ENCODE results near the gene ANKIB1. TPM values are rescaled to one million over a fixed set of nuclear protein-coding genes. Genes with fewer than 3 reads are reported as not detected.

Gene ANKIB1
- total and polyA plus RNA-seq, 2 donors (not counting 1 experiment from before 2014, with no cell fraction given), result 53.4 to 60.4 TPM

- no peak overlapping the region for H2AFZ ChIP-seq (ENCODE audit: low read length)
- H3K9ac ChIP-seq (ENCODE audit: insufficient read depth, low read length), result no peak overlapping the region
- H3K4me3 ChIP-seq (replicated peaks in 1 of 4; ENCODE audit: control extremely low read depth in 1 of 4, insufficient read depth in 1 of 4, low read depth in 3 of 4, low read length in 4 of 4), result no peak overlapping the region
- H3K79me2 ChIP-seq (ENCODE audit: control insufficient read depth, insufficient read depth, low read length), result no peaks in the 10 kb centered on the region
- no peaks in the 10 kb centered on the region for H3K4me1 ChIP-seq (ENCODE audit: control insufficient read depth, extremely low read depth, insufficient read depth, low read length)
- no peak overlapping the region for H3K4me2 ChIP-seq (ENCODE audit: extremely low read depth, insufficient read depth, low read length)
- H4K20me1 ChIP-seq (ENCODE audit: control insufficient read depth, extremely low read depth, insufficient read depth, low read length), result no peaks in the 10 kb centered on the region
- TF ChIP-seq CTCF (conservative IDR thresholded peaks at IDR 0.05 in 1 of 2, IDR thresholded peaks at IDR 0.05 in 1 of 2; ENCODE audit: low read depth in 1 of 2, low read length in 2 of 2) (no peak), EZH2 (IDR thresholded peaks at IDR 0.05; ENCODE audit: low read length, missing control alignments) (no peak)
- no peak overlapping the region for H3K27ac ChIP-seq (ENCODE audit: insufficient read depth, low read length)
- no peaks in the 10 kb centered on the region for H3K36me3 ChIP-seq (ENCODE audit: control insufficient read depth, insufficient read depth, low read length)
- no peaks in the 10 kb centered on the region for H3K9me3 ChIP-seq (ENCODE audit: control insufficient read depth, insufficient read depth, low read depth, low read length)
- DNase-seq (ENCODE audit: low read depth in 2 of 2), result no peak
- H3K27me3 ChIP-seq (ENCODE audit: control insufficient read depth, insufficient read depth, low read length), result no peaks in the 10 kb centered on the region
Measured at GRCh38 chr7:92335574-92335973, 89.8 kb downstream of the ANKIB1 start.

- Histone ChIP-seq H4K20me1 (ENCODE audit: control insufficient read depth, extremely low read depth, insufficient read depth, low read length) (no peaks in the 10 kb centered on the region), H3K36me3 (ENCODE audit: control insufficient read depth, insufficient read depth, low read length) (no peaks in the 10 kb centered on the region), H3K4me2 (ENCODE audit: extremely low read depth, insufficient read depth, low read length) (no peak overlapping the region), H3K9ac (ENCODE audit: insufficient read depth, low read length) (no peak overlapping the region), H3K27ac (ENCODE audit: insufficient read depth, low read length) (no peak overlapping the region), H3K4me1 (ENCODE audit: control insufficient read depth, extremely low read depth, insufficient read depth, low read length) (no peaks in the 10 kb centered on the region), H3K79me2 (ENCODE audit: control insufficient read depth, insufficient read depth, low read length) (no peaks in the 10 kb centered on the region), H3K4me3 (replicated peaks in 1 of 4; ENCODE audit: control extremely low read depth in 1 of 4, insufficient read depth in 1 of 4, low read depth in 3 of 4, low read length in 4 of 4) (no peak overlapping the region), H3K27me3 (ENCODE audit: control insufficient read depth, insufficient read depth, low read length) (no peaks in the 10 kb centered on the region), H3K9me3 (ENCODE audit: control insufficient read depth, insufficient read depth, low read depth, low read length) (no peaks in the 10 kb centered on the region), H2AFZ (ENCODE audit: low read length) (no peak overlapping the region)
- peak in 1 of 2 donors; percentile 23 for DNase-seq (ENCODE audit: low read depth in 2 of 2)
- TF ChIP-seq CTCF (conservative IDR thresholded peaks at IDR 0.05 in 1 of 2, IDR thresholded peaks at IDR 0.05 in 1 of 2; ENCODE audit: low read depth in 1 of 2, low read length in 2 of 2) (no peak), EZH2 (IDR thresholded peaks at IDR 0.05; ENCODE audit: low read length, missing control alignments) (no peak)
Measured at GRCh38 chr7:92336662-92337340, 91.0 kb downstream of the ANKIB1 start.

- Histone ChIP-seq H3K79me2 (ENCODE audit: control insufficient read depth, insufficient read depth, low read length) (no peaks in the 10 kb centered on the region), H3K9ac (ENCODE audit: insufficient read depth, low read length) (no peak overlapping the region), H3K4me3 (replicated peaks in 1 of 4; ENCODE audit: control extremely low read depth in 1 of 4, insufficient read depth in 1 of 4, low read depth in 3 of 4, low read length in 4 of 4) (no peak overlapping the region), H3K27me3 (ENCODE audit: control insufficient read depth, insufficient read depth, low read length) (no peaks in the 10 kb centered on the region), H3K9me3 (ENCODE audit: control insufficient read depth, insufficient read depth, low read depth, low read length) (no peaks in the 10 kb centered on the region), H3K36me3 (ENCODE audit: control insufficient read depth, insufficient read depth, low read length) (peaks cover 2% of the 10 kb centered on the region), H3K4me1 (ENCODE audit: control insufficient read depth, extremely low read depth, insufficient read depth, low read length) (no peaks in the 10 kb centered on the region), H2AFZ (ENCODE audit: low read length) (no peak overlapping the region), H3K4me2 (ENCODE audit: extremely low read depth, insufficient read depth, low read length) (no peak overlapping the region), H4K20me1 (ENCODE audit: control insufficient read depth, extremely low read depth, insufficient read depth, low read length) (no peaks in the 10 kb centered on the region), H3K27ac (ENCODE audit: insufficient read depth, low read length) (no peak overlapping the region)
- DNase-seq (ENCODE audit: low read depth in 2 of 2), result no peak
- TF ChIP-seq EZH2 (IDR thresholded peaks at IDR 0.05; ENCODE audit: low read length, missing control alignments) (no peak), CTCF (conservative IDR thresholded peaks at IDR 0.05 in 1 of 2, IDR thresholded peaks at IDR 0.05 in 1 of 2; ENCODE audit: low read depth in 1 of 2, low read length in 2 of 2) (no peak)
Measured at GRCh38 chr7:92340016-92340415, 94.2 kb downstream of the ANKIB1 start.
